GM19324 (cell line): Measurements from ENCODE around the gene VMO1.
A peak's percentile ranks its signal among the peaks of the same experiment; 100 is the strongest.

Source experiments
- ATAC-seq: cut with Tn5 transposase; IDR thresholded peaks from one replicate; pipeline ENCODE4 v1.9.1; 2021; ENCODE audit warnings: mild to moderate bottlenecking, moderate library complexity; ENCODE audit not compliant: unreplicated experiment, low FRiP score

The VMO1 gene

DNA sequence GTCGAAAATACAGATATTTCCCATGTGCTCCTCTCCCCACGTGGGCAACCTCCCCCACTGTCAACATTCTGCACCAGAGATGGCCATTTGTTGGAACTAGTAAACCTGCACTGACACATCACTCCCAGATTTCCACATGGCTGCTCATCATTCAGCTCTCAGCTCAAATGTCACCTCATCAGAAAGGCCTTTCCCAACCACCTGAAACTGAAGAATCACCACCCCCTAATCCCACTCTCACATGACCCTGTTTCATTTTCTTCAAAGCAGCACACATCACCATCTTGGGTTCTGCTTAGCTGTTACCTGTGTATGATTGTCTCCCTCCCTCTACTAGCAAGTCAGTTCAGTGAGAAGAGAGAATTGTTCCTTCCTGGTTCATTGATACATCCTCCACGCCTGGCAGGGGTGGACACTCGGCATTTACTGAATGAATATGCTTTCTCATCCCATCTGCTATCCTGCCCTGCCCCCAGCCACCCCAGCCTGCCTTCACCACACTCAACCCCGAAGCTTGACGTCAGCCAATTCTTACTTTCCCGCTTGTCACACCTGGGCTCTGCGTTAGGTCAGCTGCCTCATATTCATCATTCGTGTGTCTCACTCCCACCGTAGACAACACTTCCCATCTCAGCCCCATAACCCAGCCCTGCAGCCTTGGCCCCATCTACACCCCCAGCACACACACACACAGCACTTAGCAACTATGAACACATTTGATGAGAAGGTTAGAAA, 14.5 kb upstream of the VMO1 start:
- ATAC-seq = no peak

DNA sequence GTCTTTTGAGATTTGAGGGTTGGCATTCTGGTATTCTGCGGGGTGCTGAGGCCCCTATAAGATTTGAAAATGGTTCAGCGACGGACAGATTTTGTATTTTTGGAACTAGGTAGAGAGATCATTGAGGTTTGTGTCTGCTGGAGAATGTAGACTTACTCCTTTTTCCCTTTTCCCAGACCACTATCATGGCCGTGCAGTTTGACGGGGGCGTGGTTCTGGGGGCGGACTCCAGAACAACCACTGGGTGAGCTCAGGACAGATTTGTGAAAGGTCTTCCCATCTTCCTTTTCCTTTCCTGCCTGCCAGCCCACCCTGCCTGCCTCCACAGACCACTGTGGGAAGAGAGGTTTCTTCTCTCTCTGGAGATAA, 10.4 kb upstream of the VMO1 start:
- no peak for ATAC-seq

DNA sequence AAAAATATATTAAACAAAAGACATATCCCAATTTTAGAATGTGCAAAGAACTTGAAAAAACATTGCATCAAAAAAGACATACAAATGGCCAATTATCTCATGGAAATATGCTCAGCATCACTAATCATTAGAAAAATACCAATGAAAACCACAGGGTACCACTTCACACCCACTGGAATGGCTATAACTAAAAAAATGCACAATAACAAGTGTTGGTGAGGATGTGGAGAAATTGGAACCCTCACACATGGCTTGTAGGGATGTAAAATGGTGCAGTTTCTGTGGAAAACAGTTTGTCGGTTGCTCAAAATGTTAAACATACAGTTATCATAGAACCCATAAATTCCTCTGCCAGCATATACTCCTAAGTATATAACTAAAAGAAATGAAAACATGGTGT, 9.0 kb upstream of the VMO1 start:
- no peak for ATAC-seq

GRCh38 chr17:4790705-4791088, 4.5 kb upstream of the VMO1 start:
- no peak for ATAC-seq

GRCh38 chr17:4789951-4790704, 4.0 kb upstream of the VMO1 start:
- peak; percentile 87 for ATAC-seq

DNA sequence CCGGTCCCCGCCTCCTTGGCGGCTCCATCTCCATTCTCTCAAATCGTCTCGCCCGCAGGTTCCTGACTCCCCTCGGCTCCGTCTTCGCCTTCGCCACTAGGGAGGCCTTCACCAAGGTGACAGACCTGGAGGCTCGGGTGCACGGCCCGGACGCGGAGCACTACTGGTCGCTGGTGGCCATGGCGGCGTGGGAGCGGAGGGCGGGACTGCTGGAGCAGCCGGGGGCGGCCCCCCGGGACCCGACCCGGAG, 3.5 kb upstream of the VMO1 start:
- no peak for ATAC-seq

- ATAC-seq = no peak
These were observed 2.9 kb upstream of the VMO1 start, which contains the start of gene GLTPD2 for GRCh38 chr17:4788807-4789700. TSS of gene GLTPD2 (plus strand) at chr17:4788964. CDS start at chr17:4789012, 48 bp downstream.

DNA sequence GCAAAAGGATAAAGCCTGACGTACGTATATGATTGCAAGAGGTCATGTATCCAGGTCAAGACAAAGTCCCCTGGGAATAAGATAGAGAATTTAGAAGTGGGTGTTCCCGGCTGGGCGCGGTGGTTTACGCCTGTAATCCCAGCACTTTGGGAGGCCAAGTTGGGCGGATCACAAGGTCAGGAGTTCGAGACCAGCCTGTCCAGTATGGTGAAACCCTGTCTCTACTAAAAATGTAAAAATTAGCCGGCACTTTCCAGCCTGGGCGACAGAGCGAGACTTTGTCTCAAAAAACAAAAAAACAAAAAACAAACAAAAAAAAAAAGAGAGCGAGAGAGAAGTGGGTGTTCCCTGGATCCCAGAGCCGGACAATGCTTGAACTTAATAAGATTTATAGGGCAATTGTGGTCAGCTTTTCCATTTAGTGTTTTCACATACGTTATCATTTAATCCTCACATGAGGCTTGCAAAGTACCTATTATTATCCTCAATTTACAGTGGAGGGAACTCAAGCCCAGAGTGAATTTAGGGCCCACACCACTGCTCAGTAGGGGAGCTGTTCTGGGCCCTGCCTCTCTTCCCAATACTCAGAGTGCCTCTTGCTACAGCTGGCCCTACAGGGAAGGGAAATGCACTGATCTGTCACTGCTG, 2.1 kb upstream of the VMO1 start:
- no peak for ATAC-seq

DNA sequence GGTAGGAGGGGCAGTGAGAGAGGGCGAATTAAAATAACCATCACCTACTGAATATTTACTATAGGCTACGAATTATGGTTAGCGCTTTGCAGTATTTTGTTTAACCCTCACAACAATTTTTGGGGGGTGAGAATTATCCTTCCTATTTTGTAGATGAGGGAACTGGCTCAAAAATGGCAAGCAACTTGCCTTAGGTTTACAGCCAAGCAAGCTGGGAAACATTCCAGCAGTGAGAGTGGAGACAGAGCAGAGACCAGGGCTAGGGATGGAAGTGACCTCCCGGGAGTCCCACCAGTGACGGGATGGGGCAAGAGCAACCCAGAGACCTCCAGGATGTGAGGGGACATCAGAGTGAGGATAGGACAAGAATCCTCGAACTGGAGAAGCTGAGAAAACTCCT, 352 bp upstream of the VMO1 start:
- ATAC-seq = no peak

- ATAC-seq = no peak
These were observed 656 bp downstream of the VMO1 start for GRCh38 chr17:4785311-4786105.

GRCh38 chr17:4782652-4783051, 3.5 kb downstream of the VMO1 start:
- ATAC-seq = no peak

- no peak for ATAC-seq
These were observed 5.7 kb downstream of the VMO1 start for GRCh38 chr17:4780325-4780955.

GRCh38 chr17:4777969-4778760, 8.0 kb downstream of the VMO1 start:
- ATAC-seq = no peak

DNA sequence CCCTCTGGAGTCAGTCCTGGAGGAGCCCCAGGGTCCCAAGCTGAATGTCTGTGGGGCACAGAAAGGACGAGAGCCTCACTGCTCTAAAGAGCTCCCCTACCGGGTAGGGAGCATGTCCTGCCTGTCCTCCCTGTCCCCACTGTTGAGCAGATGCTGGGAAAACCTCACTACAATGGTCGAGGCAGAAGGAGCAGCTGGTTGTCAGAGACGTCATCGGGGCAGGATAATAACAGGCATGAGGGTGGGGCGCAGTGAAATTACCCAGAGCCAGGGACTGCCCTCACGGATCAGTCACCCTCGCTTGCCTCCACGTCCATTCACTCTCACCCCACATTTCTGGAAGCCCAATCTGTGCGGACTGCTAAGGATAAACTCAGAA, 13.9 kb downstream of the VMO1 start:
- ATAC-seq = no peak

- no peak for ATAC-seq
These were observed 14.5 kb downstream of the VMO1 start, which contains the start of gene TM4SF5 for GRCh38 chr17:4771519-4772234. TSS of gene TM4SF5 (plus strand) at chr17:4771886. CDS start at chr17:4771923, 37 bp downstream.

DNA sequence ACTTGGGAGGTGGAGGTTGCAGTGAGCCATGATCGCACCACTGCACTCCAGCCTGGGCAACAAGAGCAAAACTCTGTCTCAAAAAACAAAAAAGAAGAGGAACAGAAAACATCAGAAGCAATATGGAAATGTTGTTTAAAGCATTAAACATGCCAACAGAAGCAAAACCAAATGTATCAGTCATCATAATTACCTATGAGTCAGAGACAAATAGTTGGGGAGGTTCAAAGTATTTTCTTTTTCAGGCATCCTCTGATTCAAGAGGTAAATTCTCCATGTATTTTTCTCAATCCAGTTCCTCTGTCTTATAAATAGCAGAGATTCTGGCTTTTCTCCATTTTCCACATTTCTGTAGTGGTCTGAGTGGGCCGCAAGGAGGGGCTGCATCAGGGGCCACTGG, 16.5 kb downstream of the VMO1 start:
- ATAC-seq = no peak

GRCh38 chr17:4768298-4768697, 17.9 kb downstream of the VMO1 start:
- ATAC-seq = no peak

GRCh38 chr17:4766723-4767122, 19.4 kb downstream of the VMO1 start:
- ATAC-seq = no peak
